GM20000 (cell line): Measurements from ENCODE around the gene ASB2.

Experiments
- DNase-seq: peaks from one replicate; pipeline ENCODE4 v3.0.0; 2012; ENCODE audit warnings: low spot score
- TF ChIP-seq, protein P1 (sequence below): IDR thresholded peaks from 2 replicates; pipeline ENCODE4 v1.5.1; 2012; ENCODE audit warnings: mild to moderate bottlenecking, control low read depth; ENCODE audit errors: extremely low read depth, missing control alignments

ASB2 gene

GRCh38 chr14:93964820-93965286, 11.5 kb downstream of the ASB2 start:
- no peak for DNase-seq
- TF ChIP-seq, protein P1, sequence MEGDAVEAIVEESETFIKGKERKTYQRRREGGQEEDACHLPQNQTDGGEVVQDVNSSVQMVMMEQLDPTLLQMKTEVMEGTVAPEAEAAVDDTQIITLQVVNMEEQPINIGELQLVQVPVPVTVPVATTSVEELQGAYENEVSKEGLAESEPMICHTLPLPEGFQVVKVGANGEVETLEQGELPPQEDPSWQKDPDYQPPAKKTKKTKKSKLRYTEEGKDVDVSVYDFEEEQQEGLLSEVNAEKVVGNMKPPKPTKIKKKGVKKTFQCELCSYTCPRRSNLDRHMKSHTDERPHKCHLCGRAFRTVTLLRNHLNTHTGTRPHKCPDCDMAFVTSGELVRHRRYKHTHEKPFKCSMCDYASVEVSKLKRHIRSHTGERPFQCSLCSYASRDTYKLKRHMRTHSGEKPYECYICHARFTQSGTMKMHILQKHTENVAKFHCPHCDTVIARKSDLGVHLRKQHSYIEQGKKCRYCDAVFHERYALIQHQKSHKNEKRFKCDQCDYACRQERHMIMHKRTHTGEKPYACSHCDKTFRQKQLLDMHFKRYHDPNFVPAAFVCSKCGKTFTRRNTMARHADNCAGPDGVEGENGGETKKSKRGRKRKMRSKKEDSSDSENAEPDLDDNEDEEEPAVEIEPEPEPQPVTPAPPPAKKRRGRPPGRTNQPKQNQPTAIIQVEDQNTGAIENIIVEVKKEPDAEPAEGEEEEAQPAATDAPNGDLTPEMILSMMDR: no peak

DNA sequence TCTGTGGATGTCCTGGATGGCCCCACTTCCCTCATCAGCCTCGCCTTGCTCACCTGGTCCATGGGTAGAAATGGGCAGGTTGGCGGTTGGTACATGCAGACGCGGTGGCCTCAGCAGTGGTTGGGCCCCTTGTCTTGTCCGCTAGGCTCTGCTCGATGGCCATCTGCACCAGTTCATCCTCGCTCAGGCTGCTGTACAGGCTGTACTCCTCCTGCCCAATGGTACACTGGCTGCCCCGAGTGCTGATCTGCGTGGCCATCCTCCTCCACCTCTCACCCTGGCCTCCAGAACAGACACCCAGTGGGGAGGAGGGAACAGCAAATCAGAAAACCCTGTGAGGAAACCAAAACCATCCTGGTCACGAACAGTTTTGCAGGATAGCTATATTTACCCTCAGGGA, 12.1 kb downstream of the ASB2 start:
- TF ChIP-seq, protein P1: no peak
- no peak for DNase-seq

- no peak for DNase-seq
- TF ChIP-seq, protein P1: no peak
These were observed 12.7 kb downstream of the ASB2 start for GRCh38 chr14:93963692-93964091.

DNA sequence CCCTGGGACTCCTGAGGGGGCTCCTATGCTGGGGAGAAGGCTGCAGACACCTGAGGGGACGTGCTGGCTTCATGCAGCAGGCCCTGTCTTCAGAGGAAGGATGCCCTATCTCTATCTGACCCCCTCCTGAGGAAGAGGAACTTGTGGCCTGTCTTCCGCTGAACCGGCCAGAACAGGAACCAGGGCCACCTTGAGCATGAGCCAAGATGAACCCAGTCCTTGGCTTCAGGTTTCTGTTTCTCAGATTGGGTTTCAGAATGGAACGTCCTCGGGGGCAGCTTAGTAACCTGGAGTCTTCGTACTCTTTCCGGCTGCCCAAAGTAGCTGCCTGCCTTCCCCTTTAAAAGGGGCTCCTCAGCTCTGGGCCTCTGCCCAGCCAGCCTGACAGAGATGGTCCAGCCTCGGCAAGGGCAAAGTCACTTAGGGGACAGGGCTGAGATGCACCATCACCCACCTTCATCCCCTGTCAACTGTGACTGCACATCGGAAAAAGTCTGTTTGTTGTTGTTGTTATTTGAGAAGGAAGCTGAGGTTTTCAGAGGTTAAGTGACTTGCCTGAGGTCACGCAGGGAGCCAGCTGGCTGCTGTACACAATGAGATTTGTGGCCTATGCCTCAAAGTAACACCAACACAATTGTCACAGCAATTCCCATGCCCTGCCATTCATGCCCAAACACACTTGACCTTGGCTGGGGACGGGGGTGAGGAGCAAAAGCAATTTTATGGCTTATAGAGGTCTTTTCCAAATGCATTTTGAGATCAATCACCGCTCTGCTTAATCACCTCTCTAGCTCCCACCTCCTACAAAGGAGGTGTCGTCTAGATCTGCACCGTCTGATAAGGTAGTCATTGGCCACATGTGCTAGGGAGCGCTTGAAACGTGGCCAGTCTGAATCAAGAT, 13.4 kb downstream of the ASB2 start:
- peak; percentile 68 for DNase-seq
- TF ChIP-seq, protein P1: no peak

DNA sequence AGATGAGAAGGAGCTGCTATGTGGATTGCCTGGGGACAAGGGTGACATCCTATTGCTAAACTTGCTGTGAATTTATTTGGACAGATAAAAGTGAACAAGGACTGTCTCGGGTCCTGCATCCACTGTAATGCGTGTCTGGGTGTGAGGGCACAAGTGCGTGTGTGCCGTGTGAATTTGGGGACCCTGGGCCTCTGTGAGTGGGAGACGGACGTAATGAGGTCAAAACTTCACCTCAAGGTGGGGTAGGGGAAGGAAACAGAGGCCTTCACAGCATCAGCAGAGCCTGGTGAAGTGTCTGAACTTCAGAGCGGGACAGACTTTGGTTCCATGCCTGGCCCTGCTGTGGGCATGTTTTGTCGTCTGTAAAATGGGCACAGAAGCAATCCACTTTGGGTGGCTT, 14.8 kb downstream of the ASB2 start:
- DNase-seq: no peak

GRCh38 chr14:93960774-93961438, 15.5 kb downstream of the ASB2 start:
- DNase-seq: no peak
- TF ChIP-seq, protein P1: no peak

More for the DNA sequence above, 14.8 kb downstream of the ASB2 start:
- TF ChIP-seq, protein P1: no peak

- DNase-seq: no peak
- TF ChIP-seq, protein P1: no peak
These were observed 16.3 kb downstream of the ASB2 start for GRCh38 chr14:93960108-93960475.
